ENCODE data around the gene OR51G1.
"Not testable (repeated sequence)": the region's sequence is repeated elsewhere in the genome, so short reads cannot be mapped to it uniquely, and the experiment has no call there.

- not testable (repeated sequence) for TF ChIP-seq CTCF, POLR2A (IDR thresholded peaks at IDR 0.05)
Measured at GRCh38 chr11:4955613-4956012, 31.5 kb upstream of the OR51G1 start, which contains the start of gene OR51A2.
